M059J (cell line): ENCODE data around the gene PWP1. TPM values are rescaled to one million over a fixed set of nuclear protein-coding genes. Genes with fewer than 3 reads are reported as not detected.
"Not testable (repeated sequence)": the region's sequence is repeated elsewhere in the genome, so short reads cannot be mapped to it uniquely, and the experiment has no call there.

Experiments
- DNase-seq: peaks from one replicate; pipeline ENCODE4 v3.0.0-alpha.2; 2012; ENCODE audit warnings: low read depth
- total RNA-seq: library from RNA; depleted of rRNA; stranded (reverse); fragments of >200 nt; shearing (Covaris generic); gene quantifications from 2 replicates; pipeline ENCODE4 v1.2.3, GENCODE V29; 2014

The PWP1 gene
- total RNA-seq, 1 experiment from 2014 or later, result 61.4 TPM

DNA sequence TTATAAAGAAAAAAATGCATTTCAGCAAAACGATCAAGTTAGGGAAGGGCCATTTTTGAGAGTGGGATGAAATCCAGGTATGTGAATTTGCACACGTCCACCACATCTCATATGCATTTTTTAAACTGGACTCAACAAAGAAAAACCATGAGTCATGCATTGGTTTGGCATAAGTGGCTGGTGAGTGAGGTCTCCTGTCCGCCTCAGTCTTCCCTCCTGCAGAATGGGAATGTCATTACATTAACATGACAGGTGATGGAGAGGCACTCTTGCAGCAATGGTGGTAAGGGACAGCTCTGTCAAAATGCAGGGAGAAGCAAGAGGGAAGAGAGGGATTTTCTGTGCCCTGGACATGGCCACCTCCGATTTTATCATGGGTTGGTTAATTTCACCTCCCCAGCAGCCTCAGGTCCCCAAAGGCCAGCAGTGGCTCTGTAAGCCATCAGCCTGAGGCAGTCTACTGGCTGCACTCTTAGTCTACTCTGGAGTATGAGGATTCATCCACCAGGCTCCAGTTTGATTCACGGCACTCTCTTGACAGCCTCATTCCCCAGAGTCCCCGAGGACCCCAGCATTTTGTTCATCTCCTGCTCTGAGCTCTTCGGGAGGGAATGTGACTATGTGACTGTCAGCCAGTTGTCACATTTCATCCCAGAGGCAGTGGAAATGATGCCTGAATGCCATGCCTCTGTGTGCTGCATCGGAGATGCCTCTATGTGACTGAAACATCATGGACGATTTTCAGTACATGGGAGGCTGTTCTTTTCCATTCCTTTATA lies 17.1 kb upstream of the PWP1 start:
- DNase-seq, result peak; percentile 8

DNA sequence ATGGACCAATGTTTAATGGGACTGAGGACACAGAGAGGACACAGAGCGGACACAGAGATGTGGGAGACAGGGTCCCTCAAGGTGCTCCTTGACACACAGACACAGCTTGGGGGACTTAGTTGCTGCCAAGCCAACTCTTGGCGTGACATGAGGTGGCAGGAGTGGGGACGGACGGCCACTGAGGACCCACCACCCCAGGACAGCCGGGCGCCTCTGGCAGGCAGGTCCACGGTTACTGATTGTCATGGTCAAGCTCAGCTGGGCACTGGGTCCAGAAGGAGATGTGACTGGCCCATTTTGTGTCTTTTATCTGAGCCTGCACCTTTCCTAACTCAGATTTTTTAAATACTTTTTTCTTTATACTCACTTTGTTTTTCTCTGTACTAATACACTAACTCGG lies 15.7 kb upstream of the PWP1 start:
- no peak for DNase-seq

DNA sequence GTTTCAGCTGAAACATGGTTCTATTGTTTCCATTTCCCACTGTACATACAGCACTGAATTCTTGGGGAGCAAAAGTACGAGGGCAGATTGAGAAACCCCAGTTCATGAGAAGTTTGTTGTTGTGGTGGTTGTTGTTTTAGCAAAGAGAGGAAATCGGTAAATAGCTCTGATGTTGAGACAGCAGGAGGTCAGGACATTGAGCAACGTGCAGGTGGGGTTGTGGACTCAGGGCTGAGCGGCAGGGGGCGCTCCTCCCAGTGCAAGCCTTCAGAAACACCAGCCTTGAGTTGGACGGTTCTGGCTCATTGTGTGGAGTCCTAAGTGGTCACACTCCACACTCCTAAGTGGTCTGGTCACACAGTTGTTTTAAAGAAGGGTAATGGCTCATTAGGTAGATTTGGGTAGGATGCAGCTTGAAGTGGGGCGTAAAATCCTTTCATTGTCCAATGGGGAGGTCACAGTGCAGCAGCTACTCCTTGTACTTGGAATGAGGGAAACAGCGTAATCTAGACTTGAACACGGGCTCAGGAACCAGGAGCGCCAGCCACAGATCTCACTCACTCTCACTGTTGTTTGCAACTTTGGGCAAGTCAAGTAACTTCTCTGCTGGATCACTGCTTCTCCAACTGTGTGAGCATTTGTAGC lies 14.5 kb upstream of the PWP1 start:
- peak; percentile 7 for DNase-seq

DNA sequence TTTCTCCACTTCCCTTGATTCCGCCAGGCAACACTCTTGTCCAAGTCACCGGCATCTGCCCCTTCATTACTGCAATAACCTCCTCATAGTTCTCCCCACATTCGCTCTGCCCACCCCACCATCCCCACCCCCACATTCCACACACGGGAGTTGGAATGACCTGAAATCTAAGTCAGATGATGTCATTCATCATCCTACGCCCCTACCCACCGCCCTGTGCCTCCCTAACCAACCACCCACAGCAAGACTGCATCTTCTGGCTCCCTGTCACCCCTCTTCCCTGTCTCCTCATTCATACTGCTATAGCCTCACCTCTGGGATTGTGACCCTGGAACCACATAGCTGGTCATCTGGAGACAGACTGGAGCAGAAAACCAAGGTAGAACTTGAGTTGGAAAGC lies 7.9 kb upstream of the PWP1 start:
- no peak for DNase-seq

DNA sequence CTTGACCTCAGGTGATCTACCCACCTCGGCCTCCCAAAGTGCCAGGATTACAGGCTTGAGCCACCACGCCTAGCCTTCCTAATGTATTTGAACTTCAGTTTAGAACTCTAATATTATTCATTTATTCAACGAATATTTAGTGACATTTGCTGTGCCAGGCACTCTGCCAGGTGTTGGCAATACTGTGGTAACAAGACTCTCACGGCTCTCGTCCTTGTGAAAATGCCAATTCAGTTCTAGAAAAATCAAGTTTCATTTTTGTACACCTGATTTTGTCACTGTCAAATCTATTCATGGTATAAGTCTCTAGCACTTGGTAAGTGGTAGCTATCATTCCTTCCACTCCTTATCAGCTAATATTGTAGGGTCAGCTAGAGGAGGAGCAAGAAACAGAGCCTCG lies 6.3 kb upstream of the PWP1 start:
- DNase-seq, result no peak

DNA sequence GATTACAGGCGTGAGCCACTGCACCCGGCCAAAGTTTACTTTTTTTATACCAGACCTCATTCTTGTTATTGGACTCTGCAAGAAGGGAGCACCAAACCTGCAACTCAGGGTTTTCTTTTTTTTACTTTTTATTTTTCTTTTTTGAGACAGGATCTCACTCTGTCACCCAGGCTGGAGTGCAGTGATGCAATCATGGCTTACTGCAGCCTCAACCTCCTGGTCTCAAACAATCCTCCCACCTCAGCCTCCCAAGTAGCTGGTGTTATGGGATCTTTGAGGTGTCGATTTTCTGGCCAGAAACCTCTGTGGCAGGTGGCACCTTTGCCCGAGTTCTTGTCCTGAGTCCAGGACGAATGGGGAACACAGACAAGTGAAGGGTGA lies 4.2 kb upstream of the PWP1 start:
- no peak for DNase-seq

DNA sequence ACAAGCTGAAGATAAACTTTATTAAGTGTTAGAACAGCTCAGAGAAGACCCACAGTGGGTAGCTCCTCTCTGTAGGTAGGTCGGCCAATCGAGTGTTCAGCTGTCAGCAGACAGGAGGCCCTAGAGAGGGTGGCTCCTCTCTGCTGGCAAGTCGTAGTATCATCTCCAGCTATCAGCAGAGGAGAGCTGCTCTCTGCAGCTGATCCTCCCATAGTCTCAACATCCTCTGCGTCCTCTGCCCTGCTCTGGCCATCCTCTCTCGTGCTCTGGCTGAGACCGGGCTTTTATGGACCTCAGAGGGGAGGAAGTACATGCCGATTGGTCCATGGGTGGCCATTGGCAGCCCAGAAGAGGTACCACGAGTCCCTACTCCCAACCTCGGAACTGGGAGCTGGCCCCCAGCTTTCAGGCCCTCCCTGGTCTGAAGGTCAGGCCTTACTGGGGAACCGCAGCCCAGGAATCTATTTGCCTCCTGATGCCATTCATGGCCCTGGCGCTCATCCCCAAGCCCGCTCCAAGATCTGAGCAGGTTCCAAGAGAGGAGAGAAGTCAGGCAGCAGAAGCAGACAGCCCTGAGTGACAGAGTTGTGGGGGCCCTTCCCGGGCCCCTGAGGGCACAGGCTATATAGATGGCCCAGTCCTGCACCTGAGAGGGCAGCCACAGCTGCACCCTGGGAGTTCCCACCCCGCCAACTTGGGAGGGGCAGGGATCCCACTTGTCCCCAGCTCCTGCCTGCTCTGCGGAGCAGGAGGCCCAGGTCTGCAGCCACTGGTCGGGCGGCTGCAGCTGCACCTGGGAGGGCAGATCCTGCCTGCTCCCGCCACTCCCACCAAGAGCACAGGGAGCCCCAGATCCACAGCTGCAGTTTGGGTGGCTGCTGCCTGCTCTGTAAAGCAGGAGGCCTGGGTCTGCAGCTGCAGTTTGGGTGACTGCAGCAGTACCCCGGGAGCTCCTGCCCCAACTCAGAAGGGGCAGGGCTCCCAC lies 3.5 kb upstream of the PWP1 start:
- no peak for DNase-seq

DNA sequence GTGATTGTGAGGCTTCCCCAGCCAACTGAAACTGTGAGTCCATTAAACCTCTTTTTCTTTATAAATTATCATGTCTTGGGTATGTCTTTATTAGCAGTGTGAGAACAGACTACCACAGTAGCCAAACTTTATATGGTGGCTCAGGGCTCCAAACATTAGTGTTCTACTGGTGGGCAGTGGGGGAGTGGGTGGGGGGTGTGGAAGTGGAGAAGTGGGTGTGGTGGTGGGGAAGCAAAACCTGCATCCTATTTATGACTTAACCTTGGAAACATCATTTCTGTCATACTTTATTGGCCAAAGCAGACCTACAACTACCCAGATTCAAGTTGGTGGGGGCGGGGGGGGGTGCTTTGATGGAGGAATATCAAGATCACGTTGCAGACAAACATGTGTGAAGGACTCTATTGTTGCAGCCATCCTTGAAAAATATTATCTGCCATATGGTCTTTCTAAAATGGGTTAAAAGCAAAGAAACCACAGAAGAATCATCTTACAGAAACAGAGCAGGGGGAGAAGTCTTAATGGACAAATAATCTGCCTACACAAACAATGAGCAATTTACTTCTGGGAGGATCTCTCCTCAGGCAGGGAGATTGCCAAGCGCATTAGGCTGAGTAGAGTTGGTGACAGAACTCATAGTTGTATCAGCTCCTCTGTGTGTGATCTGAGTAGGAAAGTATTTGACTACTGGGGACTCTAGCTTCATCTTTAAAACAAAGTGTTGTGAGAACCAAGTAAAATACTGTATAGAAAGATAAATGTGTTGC lies 1.4 kb upstream of the PWP1 start:
- DNase-seq, result peak; percentile 10

DNA sequence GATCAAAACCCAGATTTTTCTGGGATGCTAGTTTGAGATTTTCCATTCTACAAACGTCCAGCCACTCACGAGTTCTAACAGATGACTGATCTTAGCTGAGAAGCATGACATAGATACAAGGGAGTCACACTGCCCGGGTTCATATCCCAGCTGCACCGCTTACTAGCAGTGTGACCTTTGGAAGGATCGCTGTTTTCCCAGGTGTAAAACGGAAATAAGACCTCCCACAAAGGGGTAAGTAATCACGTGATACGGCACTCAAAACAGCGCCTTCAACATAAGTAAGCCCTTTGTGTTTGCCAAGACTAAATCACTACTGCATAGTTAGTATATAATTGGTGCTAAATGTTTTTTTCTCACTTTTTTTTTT lies 624 bp upstream of the PWP1 start:
- peak; percentile 35 for DNase-seq

DNA sequence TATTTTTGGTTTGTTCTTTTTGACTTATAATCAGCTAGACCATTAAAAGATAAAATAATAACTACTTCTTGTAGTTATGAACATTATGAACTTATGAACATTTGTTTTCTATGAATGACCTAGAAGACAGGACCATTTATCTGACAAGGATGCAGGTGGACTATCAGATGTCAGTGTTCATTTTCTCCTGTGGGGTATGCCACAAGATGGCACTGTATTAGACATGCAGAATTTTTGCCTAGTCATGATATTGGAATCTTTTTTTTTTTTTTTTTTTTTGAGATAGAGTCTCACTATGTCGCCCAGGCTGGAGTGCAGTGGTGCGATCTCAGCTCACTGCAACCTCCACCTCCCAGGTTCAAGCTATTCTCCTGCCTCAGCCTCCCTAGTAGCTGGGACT lies 10.2 kb downstream of the PWP1 start:
- DNase-seq, result peak; percentile 25

DNA sequence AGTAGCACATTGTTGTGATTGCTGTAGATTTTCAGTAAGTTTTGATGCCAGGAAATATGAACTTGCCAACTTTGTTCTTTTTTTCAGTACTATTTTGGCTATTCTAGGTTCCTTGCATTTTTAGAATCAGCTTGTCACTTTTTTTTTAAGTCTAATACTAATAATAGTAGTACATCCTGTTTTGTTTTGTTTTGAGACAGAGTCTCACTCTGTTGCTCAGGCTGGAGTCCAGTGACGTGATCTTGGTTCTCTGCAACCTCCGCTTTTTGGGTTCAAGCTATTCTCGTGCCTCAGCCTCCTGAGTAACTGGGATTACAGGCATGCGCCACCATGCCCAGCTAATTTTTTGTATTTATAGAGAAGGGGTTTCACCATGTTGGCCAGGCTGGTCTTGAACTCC lies 16.5 kb downstream of the PWP1 start:
- no peak for DNase-seq

DNA sequence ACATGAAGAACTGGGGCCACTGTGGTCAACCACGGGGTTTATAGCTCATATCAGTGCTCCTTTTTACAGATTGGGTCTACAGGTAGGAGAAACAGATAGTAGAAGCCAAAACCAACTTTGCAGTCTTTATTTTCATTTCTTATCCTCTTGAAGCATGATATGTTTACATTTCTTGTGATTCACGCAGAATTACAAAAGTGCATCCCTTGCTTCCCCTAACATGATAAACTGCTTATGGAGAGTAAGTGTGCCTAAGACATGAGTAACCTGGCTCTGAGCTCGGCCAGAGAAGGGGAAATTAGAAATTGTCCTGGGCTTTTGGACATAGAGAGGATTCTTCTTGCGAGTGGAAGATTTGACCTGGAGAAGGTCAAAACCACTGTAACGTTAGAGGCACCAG lies 18.4 kb downstream of the PWP1 start:
- DNase-seq, result no peak

DNA sequence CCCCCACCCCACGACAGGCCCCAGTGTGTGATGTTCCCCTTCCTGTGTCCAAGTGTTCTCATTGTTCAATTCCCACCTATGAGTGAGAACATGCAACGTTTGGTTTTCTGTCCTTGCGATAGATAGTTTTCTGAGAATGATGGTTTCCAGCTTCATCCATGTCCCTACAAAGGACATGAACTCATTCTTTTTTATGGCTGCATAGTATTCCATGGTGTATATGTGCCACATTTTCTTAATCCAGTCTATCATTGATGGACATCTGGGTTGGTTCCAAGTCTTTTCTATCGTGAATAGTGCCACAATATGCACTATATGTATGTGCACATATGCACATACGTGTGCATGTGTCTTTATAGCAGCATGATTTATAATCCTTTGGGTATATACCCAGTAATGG lies 19.9 kb downstream of the PWP1 start:
- DNase-seq, result not testable (repeated sequence)

DNA sequence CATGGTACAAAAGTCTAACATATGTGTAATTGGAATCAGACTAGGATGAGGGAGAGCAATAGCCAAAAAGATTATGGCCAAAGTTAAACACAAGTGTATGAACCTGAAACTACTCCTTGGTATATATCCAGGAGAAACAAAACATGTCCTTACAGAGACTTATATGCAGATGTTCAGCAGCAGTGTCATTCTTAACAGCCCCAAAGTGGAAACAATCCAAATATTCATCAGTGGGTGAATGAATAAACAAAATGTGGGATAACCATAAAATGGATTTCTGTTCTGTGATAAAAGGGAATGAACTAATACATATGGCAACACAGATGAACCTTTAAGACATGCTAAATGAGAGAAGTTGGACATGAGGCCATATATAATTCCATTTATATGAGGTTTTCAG lies 30.2 kb downstream of the PWP1 start:
- no peak for DNase-seq

DNA sequence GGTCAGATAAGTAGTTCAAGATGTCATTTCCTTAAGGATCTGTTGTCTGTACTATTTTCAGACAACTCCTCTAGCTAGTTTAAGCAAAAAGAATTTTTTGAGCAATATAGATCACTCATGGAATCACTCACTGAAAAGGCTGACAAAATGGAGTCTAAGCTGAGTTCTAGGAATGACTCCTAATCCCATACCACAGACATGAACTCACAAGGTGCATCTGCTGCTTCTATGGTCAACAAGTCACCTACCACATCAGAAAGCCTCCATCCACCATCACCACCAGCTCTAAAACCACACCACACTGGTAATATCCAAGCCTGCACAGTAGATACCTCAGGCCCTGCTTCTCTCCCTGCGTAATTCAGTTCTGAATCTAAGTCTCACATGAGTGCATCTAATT lies 33.0 kb downstream of the PWP1 start:
- no peak for DNase-seq

DNA sequence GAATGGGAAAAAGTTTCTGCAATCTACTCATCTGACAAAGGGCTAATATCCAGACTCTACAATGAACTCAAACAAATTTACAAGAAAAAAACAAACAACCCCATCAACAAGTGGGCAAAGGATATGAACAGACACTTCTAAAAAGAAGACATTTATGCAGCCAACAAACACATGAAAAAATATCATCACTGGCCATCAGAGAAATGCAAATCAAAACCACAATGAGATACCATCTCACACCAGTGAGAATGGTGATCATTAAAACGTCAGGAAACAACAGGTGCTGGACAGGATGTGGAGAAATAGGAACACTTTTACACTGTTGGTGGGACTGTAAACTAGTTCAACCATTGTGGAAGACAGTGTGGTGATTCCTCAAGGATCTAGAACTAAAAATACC lies 41.7 kb downstream of the PWP1 start:
- DNase-seq, result not testable (repeated sequence)

DNA sequence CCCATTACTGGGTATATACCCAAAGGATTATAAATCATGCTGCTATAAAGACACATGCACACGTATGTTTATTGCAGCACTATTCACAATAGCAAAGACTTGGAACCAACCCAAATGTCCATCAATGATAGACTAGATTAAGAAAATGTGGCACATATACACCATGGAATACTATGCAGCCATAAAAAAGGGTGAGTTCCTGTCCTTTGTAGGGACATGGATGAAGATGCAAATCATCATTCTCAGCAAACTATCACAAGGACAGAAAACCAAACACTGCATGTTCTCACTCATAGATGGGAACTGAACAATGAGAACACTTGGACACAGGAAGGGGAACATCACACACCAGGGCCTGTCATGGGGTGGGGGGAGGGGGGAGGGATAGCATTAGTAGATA lies 42.1 kb downstream of the PWP1 start:
- DNase-seq, result not testable (repeated sequence)

DNA sequence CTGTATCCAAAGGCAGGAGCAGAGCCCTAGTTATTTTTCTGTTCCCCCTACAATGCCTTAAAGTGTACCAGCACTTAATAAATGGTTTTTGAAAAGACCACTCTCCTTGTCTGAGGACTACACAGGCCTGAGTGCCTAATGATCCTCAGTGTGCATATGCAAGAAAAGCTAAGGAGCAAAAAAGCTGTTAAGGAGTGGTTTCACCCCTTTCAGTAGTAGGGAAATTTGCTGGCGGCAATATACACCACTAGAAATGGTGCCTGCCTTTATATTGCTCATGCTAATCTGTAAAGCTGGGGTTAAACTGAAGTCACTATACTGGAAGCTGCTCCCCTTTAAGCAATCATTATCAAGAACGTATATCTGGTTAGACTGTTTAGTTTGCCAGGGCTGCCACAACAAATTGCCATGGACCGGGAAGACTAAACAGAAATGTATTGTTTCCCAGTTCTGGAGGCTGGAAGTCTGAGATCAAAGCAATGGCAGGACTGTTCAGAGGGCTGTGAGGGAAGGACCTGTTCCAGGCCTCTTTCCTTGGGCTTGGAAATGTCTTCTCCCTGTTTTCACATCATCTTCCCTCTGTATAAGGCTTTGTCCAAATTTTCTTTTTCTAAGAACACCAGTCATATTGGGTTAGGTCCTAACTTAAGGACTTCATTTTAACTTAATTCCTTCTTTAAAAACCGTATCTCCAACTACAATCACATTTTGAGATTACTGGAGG lies 45.2 kb downstream of the PWP1 start:
- DNase-seq, result no peak

DNA sequence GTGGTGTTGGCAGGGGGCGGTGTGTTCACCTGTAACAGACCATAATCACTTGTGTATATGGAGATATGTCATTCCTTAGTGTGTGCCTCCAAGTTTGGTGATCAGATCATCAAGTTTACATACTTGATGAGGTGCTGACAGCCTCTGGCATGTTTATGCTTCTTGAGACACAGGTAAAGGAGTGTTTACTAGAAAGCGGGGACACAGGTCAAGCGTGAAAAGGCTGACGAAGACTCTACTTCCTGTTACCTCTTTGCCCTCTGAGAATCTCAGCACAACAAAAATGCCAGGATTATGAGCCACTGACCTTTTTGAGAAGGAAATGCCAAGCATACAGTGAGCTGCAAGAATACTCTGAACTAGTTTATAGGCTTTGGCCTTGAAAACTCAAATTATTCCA lies 45.8 kb downstream of the PWP1 start:
- peak; percentile 70 for DNase-seq

DNA sequence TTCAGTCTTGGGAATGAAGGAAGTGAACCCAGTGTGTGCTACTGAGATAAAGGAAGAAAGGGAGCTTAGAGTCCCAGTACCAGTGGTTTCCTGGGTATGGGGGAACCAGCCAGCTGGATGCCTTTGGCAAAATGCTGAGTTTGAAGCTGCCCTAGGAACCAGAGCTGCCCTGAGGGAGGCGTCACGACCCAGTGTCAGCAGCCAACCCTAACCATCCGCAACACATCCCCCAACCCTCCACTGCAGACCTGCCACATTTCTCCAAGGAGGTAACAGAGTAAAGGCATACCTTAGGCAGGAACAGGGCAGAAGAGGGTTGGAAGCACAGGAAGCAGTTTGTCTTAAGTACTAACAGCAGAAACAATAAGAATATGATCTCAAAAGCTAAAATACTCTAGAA lies 46.8 kb downstream of the PWP1 start:
- DNase-seq, result no peak

DNA sequence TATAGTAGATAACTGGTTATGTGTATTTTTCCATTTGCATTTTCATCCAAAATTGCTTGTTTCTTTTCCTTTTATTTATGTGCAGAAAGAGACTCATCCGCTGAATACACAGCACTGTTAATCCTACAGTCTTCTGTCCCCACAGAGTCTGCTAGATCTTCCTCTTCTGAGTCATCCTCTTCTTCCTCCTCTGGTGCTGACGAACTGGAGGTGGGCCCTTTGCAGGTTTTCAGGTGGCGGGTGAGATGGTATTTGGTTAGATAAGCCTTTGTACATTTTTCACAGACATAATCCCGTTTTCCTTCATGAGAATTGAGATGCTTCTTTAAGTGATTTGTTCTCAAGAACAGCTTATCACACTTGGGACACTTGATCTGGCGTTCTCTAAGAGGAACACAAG lies 48.5 kb downstream of the PWP1 start:
- no peak for DNase-seq
